Sigmoid colon (tissue), 4 donors: Measurements from ENCODE around the gene RAP1B.

Experiments
- EP300 ChIP-seq, 4 donors: sonication (generic); formaldehyde crosslinking; IDR thresholded peaks; one replicate each; pipeline ENCODE4 v1.6.1; 2017; ENCODE audit warnings: antibody characterized with exemption in 4 of 4
- POLR2A ChIP-seq, 2 donors: fragments of 450-650 bp; IDR thresholded peaks; one replicate each; pipeline ENCODE4 v1.6.1; 2016; ENCODE audit warnings: antibody characterized with exemption in 2 of 2, mild to moderate bottlenecking in 2 of 2, moderate library complexity in 2 of 2
- TF ChIP-seq, protein P1 (sequence below), 4 experiments: fragments of 450-650 bp in 3 of 4; fragments of 200-600 bp in 1 of 4; IDR thresholded peaks; one replicate each; pipeline ENCODE4 v1.5.1; 2016 to 2019; ENCODE audit warnings: antibody characterized with exemption in 4 of 4, mild to moderate bottlenecking in 3 of 4, moderate library complexity in 2 of 4

DNA sequence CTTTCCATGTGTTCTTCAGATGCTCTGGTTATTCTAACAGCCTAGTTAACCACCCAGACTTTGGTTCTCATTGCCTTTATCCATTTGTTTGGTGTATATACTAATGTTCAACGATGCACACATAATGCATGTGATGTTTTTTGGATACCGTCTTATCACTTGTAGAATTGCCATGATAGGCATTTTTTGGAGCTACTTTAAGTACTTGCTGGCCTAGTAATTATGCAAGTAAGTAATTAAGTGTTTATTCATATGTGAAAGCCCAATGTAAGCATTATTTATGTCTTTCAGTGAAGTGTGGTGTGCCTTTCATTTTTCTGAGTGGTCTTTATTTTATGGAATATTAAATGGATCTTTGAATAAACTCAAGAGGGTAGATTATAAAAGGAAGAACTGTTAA lies 14.2 kb downstream of the RAP1B start:
- TF ChIP-seq, protein P1, sequence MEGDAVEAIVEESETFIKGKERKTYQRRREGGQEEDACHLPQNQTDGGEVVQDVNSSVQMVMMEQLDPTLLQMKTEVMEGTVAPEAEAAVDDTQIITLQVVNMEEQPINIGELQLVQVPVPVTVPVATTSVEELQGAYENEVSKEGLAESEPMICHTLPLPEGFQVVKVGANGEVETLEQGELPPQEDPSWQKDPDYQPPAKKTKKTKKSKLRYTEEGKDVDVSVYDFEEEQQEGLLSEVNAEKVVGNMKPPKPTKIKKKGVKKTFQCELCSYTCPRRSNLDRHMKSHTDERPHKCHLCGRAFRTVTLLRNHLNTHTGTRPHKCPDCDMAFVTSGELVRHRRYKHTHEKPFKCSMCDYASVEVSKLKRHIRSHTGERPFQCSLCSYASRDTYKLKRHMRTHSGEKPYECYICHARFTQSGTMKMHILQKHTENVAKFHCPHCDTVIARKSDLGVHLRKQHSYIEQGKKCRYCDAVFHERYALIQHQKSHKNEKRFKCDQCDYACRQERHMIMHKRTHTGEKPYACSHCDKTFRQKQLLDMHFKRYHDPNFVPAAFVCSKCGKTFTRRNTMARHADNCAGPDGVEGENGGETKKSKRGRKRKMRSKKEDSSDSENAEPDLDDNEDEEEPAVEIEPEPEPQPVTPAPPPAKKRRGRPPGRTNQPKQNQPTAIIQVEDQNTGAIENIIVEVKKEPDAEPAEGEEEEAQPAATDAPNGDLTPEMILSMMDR (IDR thresholded peaks at IDR 0.05): no peak
- TF ChIP-seq POLR2A (IDR thresholded peaks at IDR 0.05) (no peak), EP300 (IDR thresholded peaks at IDR 0.05) (no peak)
